ENCODE measurements around the gene METTL18. TPM values are rescaled to one million over a fixed set of nuclear protein-coding genes. Genes with fewer than 3 reads are reported as not detected.

The METTL18 gene
- total RNA-seq (ENCODE audit: low replicate concordance) = 10.2 and 11.0 TPM in 2 replicates
- long read RNA-seq, transcript METTL18-203 (2 exons, 850 nt) = minor isoform, 8 of 45 reads
- long read RNA-seq, transcript METTL18-202 (2 exons, 1,521 nt) = major isoform, 33 of 45 reads
- long read RNA-seq, partial matches to known transcripts = 0 of 45 reads
- long read RNA-seq, other reads (novel, unspliced or antisense) = 4 of 45 reads

DNA sequence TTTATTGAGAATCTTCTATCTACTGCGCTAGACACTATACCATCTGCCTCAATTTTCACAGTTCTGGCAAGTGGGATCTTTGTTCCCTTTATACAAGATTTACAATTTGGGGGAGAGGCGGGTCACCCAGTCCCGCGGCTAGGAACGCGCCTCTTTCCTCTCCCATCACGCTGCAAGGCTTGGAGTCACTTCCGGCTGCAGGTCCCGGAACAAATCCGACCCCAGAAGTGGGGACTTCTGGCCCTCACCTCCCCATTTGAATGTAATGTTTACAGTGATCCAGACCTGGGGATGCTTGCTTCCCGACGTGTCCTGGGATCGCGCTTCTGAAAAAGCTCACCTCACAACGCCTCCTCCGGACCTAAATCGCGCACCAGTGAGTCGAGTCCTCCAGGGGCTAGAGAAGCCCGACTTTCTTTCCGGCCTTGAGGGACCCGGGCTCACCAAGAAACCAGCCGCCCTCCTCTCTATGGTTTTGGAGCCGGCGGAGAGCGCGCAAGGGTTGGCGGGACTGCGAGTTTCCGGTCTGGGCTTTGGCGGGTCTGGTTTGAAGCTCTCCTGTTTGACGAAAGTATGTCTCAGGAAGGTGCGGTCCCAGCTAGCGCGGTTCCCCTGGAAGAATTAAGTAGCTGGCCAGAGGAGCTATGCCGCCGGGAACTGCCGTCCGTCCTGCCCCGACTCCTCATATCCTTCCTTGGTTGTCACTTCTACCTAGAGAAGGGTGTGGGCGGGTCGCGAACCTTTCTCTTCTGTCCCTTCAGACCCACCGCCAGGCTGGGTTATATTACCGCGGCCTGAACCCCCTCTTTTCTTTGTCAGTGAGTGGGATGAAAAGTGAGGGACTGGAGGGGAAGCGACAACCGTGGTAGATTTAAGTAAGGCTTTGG is at the start of gene METTL18:
Gene METTL18, minus strand, starts transcription at position 378 of the 887 bp plus-strand sequence. CDS start 1,212 bp downstream, outside the sequence.
- Mint-ChIP-seq H3K36me3 (peaks cover 18% of the 10 kb centered on the region), H3K27ac (peak within 1 kb of the TSS; percentile 97), H3K4me1 (ENCODE audit: unreplicated experiment) (peaks cover 18% of the 10 kb centered on the region), H3K9me3 (no peaks in the 10 kb centered on the region), H3K4me3 (peak within 1 kb of the TSS; percentile 99), H3K27me3 (no peaks in the 10 kb centered on the region)
- peak; percentile 88 for DNase-seq (ENCODE audit: extremely low spot score, unreplicated experiment)
- TF ChIP-seq, protein P1, sequence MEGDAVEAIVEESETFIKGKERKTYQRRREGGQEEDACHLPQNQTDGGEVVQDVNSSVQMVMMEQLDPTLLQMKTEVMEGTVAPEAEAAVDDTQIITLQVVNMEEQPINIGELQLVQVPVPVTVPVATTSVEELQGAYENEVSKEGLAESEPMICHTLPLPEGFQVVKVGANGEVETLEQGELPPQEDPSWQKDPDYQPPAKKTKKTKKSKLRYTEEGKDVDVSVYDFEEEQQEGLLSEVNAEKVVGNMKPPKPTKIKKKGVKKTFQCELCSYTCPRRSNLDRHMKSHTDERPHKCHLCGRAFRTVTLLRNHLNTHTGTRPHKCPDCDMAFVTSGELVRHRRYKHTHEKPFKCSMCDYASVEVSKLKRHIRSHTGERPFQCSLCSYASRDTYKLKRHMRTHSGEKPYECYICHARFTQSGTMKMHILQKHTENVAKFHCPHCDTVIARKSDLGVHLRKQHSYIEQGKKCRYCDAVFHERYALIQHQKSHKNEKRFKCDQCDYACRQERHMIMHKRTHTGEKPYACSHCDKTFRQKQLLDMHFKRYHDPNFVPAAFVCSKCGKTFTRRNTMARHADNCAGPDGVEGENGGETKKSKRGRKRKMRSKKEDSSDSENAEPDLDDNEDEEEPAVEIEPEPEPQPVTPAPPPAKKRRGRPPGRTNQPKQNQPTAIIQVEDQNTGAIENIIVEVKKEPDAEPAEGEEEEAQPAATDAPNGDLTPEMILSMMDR (conservative IDR thresholded peaks at IDR 0.05) = no peak

DNA sequence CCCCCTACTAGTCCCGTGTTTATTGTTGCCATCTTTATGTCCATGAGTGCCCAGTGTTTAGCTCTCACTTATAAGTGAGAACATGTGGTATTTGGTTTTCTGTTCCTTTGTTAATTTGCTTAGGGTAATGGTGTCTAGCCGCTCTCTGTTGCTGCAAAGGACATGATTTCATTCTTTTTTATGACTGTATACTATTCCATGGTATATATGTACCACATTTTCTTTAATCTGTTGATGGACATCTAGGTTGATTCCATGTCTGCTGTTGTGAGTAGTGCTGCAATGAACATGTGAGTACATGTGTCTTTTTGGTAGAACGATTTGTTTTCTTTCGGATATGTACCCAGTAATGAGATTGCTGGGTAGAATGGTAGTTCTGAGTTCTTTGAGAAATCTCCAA is 44.2 kb upstream of the METTL18 start:
- H3K27ac Mint-ChIP-seq = no peak overlapping the region
- DNase-seq (ENCODE audit: extremely low spot score, unreplicated experiment) = no peak
- no peaks in the 10 kb centered on the region for H3K27me3 Mint-ChIP-seq
- H3K4me3 Mint-ChIP-seq = no peak overlapping the region
- H3K4me1 Mint-ChIP-seq (ENCODE audit: unreplicated experiment) = no peaks in the 10 kb centered on the region
- peaks cover 44% of the 10 kb centered on the region for H3K36me3 Mint-ChIP-seq
- H3K9me3 Mint-ChIP-seq = peaks cover 11% of the 10 kb centered on the region
- TF ChIP-seq, protein P1 (conservative IDR thresholded peaks at IDR 0.05) = no peak

DNA sequence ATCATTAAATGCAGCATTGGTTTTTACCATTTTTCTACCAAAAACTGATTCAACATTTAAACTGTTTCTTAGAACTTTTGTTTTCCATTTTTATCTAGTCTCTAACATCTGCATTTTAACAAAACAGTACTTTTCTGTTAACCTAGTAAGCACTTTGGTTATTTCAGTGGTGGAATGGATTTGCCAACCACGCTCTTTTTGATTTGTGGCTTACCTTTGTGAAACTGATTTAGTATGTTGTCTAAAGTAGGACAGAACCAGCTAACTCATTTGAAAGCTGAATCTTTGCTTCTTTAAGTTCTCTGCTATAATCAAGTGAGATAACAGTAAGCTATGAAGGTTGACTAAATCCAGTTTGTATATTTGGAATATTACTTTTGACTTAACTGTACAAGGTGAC is 41.5 kb upstream of the METTL18 start:
- H3K36me3 Mint-ChIP-seq = peaks cover 41% of the 10 kb centered on the region
- H3K4me1 Mint-ChIP-seq (ENCODE audit: unreplicated experiment) = no peaks in the 10 kb centered on the region
- no peak overlapping the region for H3K4me3 Mint-ChIP-seq
- no peak overlapping the region for H3K27ac Mint-ChIP-seq
- TF ChIP-seq, protein P1 (conservative IDR thresholded peaks at IDR 0.05) = no peak
- DNase-seq (ENCODE audit: extremely low spot score, unreplicated experiment) = no peak
- H3K9me3 Mint-ChIP-seq = peaks cover 8% of the 10 kb centered on the region
- H3K27me3 Mint-ChIP-seq = no peaks in the 10 kb centered on the region

DNA sequence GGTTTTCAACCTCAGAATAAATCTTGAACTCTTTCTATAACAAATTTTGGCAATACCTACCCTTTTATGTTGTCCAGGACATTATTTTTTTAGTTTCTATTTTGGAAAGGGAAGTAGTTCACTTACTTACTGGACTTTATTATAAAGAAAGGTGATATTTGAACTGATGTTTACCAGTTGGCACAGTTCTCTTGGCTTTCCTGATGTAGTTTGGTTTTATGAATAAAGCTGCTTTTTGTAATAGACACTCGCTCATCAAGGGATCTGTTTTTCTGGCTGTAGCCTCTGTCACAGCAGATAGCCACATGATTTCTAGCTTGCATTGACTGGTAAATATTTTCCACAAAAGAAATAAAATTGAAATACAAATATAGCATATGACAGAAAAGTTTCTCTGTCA is 40.9 kb upstream of the METTL18 start:
- peaks cover 37% of the 10 kb centered on the region for H3K36me3 Mint-ChIP-seq
- TF ChIP-seq, protein P1 (conservative IDR thresholded peaks at IDR 0.05) = no peak
- H3K4me1 Mint-ChIP-seq (ENCODE audit: unreplicated experiment) = no peaks in the 10 kb centered on the region
- DNase-seq (ENCODE audit: extremely low spot score, unreplicated experiment) = no peak
- no peaks in the 10 kb centered on the region for H3K27me3 Mint-ChIP-seq
- no peak overlapping the region for H3K4me3 Mint-ChIP-seq
- H3K9me3 Mint-ChIP-seq = peaks cover 3% of the 10 kb centered on the region
- H3K27ac Mint-ChIP-seq = no peak overlapping the region

DNA sequence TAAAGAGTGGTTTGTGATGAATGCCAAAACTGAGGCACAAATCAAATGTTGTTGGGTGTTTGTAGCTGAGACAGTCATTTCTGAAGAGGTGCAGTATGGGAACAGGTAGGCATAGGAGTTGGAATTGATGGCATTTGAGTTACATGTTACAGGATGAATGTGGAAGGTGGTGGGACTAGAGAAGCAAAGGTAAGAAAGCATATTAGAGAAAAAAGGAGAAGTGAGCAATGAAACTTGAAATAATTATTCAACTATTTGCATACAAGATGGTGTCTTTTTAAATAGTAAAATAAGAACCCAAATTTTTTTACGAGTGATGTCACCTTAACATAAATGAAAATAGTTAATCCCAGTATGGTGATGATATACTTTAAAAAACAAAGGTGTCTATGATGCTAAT is 40.2 kb upstream of the METTL18 start:
- Mint-ChIP-seq H3K9me3 (peaks cover 3% of the 10 kb centered on the region), H3K4me1 (ENCODE audit: unreplicated experiment) (no peaks in the 10 kb centered on the region), H3K4me3 (no peak overlapping the region), H3K27ac (no peak overlapping the region), H3K36me3 (peaks cover 32% of the 10 kb centered on the region), H3K27me3 (no peaks in the 10 kb centered on the region)
- TF ChIP-seq, protein P1 (conservative IDR thresholded peaks at IDR 0.05) = no peak
- no peak for DNase-seq (ENCODE audit: extremely low spot score, unreplicated experiment)
